Fibroblast of villous mesenchyme (primary cell): Measurements from ENCODE around the gene ARHGEF28. TPM values are rescaled to one million over a fixed set of nuclear protein-coding genes. Genes with fewer than 3 reads are reported as not detected.

Experiments used
- DNase-seq: peaks from one replicate; pipeline ENCODE4 v3.0.0-alpha.2; 2010; ENCODE audit warnings: low read depth
- H3K4me3 ChIP-seq: 2 replicates; pipeline ENCODE4 v1.5.1; 2011; ENCODE audit warnings: low read depth, mild to moderate bottlenecking, low read length
- CTCF ChIP-seq: IDR thresholded peaks from 2 replicates; pipeline ENCODE4 v1.5.1; 2012; ENCODE audit warnings: low read depth, mild to moderate bottlenecking, low read length; ENCODE audit not compliant: insufficient read depth
- total RNA-seq: library from RNA; depleted of rRNA; stranded (reverse); fragments of >200 nt; gene quantifications from 2 replicates; pipeline ENCODE4 v1.2.3, GENCODE V29; 2012

The ARHGEF28 gene
- total RNA-seq, 1 donor = 40.2 TPM

- no peak for DNase-seq
- H3K4me3 ChIP-seq = no peak overlapping the region
- no peak for TF ChIP-seq CTCF
These were observed 2.9 kb upstream of the ARHGEF28 start for GRCh38 chr5:73623060-73623459.

- no peak for TF ChIP-seq CTCF
- DNase-seq = no peak
- no peak overlapping the region for H3K4me3 ChIP-seq
These were observed 2.0 kb upstream of the ARHGEF28 start for GRCh38 chr5:73623901-73624404.

GRCh38 chr5:73624888-73625287 lies 1.1 kb upstream of the ARHGEF28 start:
- H3K4me3 ChIP-seq = no peak overlapping the region

GRCh38 chr5:73625372-73625943 lies 538 bp upstream of the ARHGEF28 start:
- no peak for TF ChIP-seq CTCF
- peak overlapping the region; percentile 83 for H3K4me3 ChIP-seq
- DNase-seq = no peak

More at GRCh38 chr5:73624888-73625287, 1.1 kb upstream of the ARHGEF28 start:
- no peak for DNase-seq
- TF ChIP-seq CTCF = no peak

- DNase-seq = no peak
- H3K4me3 ChIP-seq = peak overlapping the region; percentile 83
- no peak for TF ChIP-seq CTCF
These were observed 868 bp downstream of the ARHGEF28 start for GRCh38 chr5:73626814-73627313.

- DNase-seq = no peak
- no peak overlapping the region for H3K4me3 ChIP-seq
- TF ChIP-seq CTCF = no peak
These were observed 3.5 kb downstream of the ARHGEF28 start for GRCh38 chr5:73629456-73629855.

GRCh38 chr5:73630765-73631164 lies 4.8 kb downstream of the ARHGEF28 start:
- DNase-seq = no peak
- H3K4me3 ChIP-seq = no peak overlapping the region
- no peak for TF ChIP-seq CTCF
